CD4-positive, alpha-beta T cell treated with Interleukin-6 for 4 hours (primary cell): ENCODE measurements around the gene SRMS.

Source experiments
- DNase-seq: peaks from one replicate; pipeline ENCODE4 v3.0.0-alpha.2; 2020; ENCODE audit warnings: mixed read lengths

SRMS gene

DNA sequence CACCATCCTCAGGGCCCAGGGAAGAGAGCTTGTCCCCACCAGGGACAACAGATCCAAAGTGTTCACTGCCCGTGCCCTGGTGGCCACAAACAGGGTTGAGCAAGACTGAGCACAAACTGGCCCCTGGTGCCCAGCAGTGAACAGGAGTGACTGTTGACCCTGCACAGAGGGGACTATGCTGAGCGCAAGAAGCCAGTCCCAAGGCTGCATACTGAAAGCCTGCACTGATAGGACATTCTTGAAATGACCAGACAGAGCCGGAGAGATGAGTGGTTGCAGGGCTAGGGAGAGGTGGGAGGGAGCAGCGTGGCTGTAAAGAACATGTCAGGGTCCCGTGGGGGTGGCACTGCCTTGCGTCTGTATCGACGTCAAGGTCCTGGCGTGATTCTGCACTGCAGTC lies 3.5 kb upstream of the SRMS start:
- no peak for DNase-seq

DNA sequence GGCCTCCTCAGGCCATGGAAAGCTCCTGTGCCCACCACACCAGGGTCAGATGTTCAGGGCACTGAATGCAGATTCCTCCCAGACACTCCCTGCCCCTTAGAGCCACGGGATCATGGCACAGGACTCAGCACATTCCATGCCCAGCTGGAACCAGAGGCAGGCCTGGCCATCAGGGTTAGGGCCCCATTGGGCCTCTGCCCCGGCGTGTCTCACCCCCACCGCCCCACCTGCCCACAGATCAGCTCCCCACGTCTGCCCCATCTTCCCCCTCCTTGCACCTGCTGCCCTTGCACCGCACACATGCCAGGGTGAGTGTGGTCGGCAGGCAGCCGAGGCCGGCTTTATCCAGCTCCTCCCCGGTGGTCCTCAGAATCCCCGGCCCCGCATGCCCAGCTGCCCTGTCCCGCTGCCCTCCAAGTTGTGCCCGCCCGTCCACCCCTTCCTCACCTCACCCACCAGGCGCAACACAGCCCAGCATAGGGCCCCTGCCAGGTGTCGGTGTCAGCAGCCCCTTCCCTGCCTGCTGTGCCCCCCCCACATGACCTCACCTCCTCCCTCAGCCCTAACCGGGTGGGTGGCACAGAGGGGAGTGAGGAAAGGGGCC lies 2.2 kb upstream of the SRMS start:
- DNase-seq: no peak

DNA sequence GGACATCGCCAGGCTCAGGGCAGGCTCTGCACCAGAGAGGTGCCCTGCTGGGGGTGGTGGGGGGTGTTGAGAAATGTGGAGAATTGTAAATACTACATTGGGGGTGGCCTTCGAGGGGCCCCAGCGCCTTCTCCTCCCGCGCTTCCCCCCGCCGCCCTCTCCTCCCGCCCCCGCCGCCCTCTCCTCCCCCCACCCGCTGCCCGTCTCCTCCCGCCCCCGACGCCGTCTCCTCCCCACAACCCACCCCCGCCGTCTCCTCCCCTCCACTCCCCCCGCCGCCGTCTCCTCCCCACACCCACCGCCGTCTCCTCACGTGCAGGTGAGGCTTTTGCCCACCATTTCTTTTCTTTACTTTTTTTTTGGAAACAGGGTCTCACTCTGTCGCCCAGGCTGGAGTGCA lies 1.5 kb upstream of the SRMS start:
- DNase-seq: no peak

DNA sequence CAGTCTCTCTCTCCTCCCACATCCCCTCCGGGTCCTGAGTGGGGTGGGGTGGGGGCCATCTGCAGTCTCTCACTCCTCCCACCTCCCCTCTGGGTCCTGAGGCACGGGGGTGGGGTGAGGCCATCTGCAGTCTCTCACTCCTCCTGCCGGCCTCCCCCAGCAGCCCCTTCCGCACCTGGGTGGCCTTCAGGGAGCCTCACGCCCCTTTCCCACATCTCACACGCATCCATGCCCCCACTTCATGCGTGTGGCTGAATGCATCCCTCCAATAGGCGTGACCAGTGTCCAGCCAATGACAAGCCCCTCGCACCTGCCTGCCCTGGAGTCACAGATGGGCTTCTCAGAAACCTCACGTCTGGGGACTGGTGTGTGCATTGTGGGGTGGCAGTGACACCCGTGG lies 993 bp upstream of the SRMS start:
- no peak for DNase-seq

DNA sequence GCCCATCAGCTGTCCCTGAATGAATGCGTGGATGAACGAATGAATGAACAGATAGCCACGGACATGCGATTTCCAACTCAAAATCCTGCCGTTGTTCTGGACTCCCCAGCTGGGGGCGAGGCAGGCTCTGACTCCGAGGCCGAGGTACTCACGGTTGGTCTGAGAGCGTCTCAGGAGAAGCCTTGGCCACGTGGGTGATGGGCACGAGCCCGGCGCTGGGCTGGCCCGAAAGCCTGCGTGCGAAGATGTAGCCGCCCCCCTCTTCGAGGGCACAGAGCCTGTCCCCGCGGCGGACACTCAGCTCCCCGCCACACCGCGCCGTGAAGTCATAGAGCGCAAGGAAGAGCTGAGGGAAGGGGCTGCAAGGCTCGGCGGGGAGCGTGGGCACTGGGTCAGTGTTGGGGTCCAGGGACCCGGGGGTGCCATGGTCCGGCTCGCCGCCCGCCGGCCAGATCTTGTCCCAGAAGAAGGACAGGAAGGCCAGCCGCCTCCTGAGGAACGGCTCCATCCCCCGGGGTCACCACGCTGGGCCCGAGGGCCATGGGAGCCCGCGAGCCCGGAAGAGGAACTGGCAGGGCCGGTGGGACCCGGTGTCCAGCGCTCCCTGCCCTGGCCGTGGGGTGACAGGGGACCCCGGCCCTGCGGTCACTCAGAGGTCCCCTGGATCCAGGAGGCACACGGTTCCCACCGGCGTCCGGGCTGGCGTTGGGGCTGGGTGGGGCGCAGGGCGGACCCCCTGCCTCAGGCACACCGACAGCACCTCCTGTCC lies 409 bp downstream of the SRMS start:
- no peak for DNase-seq

DNA sequence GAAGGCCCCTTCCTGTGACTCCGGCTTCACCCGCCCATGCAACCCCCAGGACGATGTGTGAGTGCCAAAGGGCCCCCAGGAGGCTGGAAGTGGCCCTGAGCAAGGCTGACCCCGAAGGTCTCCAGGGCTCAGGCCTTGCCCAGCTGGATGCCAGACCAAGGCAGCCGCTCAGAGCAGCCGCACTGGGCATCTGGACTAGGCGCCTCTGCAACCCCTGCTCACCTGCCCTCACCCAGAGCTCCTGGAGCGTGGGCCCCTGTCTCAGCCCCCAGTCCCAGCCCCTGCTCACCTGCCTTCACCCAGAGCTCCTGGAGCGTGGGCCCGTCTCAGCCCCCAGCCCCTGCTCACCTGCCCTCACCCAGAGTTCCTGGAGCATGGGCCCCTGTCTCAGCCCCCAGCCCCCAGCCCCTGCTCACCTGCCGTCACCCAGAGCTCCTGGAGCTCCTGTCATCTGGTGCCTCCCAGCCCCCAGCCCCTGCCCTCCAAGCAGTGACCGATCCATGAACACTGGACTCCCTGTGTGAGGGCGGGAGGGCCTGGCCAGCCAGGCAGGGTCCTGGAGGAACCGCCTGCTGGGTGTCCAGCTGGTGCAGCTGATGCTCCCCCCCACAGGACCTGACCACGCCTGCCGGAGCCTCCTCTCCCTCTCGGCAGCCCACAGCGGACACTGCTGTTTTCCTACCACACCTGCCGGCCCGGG lies 1.1 kb downstream of the SRMS start:
- no peak for DNase-seq

DNA sequence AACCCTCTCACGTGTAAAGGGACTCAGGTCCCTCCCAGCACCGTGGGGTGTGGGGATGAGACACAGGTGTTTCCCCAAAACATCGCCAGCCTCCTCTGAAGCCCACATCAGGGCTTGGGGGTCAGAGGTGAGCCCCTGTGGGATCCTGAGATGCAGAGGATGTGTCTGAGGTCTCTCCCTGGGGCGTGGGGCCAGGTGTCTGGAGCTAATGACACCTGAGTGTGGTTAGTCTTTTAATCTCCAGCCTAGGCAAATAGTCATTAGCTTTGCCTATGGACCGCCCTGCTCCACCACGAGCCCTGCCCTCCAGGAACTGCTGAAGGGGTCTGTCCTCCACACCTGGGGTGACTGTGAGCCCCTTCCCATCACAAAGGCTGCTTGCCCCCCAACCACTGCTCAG lies 1.7 kb downstream of the SRMS start:
- no peak for DNase-seq

DNA sequence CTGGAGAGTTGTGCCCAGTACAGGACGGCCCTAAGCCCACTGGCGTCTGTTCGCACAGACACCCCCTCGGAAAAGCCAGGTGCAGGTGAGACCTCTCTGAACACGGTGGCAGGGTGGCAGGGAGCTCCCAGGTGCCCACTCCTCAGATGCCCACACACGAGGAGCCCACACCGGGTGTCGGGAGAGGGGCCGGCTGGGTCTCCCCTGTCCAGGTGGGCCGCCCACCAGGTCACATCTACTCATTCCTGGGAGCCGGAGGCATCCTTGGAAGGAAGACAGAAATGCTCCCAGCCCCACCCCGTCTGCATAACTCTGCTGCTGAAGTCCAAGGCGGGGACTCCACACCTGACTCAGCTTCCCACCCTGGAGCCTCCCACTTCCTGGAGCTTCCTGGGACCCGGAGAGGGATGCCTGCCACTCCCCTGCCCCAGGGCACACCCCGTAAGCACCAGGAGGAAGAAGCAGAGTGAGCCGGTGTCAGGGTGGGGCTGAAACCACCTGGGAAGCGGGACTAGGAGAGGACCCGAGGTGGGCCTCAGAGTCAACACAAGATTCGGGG lies 2.5 kb downstream of the SRMS start:
- no peak for DNase-seq

DNA sequence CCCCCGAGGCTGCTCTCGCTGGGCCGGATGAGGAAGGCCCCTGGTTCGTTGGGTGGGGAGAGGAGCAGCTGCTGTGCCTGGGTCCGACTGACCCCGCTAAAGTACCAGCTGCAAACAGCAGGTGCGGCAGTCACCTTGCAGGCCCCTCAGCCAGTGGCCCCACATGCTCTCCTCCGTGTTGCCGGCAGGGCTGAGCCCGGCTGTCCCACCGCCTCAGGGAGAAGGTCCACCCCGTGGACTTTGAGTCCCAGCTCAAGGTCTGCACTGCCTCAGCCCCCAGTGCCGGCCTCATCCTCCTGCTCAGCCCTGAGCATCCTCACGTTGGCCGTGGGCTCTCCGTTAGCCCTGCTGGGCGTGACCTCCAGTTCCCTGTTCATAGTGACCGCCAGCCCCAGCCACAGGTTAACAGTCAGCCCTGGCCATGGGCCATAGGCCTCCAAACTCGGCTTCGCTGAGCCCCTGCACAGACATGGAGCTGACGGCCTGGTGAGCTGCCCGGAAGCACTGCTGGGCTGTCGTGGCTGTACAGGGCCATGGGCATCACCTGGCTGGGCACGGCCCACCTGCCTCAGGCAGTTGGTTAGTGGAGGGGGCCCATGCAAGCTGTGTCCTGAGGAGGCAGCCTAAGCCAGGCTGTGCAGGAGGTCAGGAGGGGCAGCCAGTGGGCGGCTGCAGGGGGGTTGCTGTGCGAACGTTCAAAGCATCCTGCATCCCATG lies 3.1 kb downstream of the SRMS start:
- no peak for DNase-seq

DNA sequence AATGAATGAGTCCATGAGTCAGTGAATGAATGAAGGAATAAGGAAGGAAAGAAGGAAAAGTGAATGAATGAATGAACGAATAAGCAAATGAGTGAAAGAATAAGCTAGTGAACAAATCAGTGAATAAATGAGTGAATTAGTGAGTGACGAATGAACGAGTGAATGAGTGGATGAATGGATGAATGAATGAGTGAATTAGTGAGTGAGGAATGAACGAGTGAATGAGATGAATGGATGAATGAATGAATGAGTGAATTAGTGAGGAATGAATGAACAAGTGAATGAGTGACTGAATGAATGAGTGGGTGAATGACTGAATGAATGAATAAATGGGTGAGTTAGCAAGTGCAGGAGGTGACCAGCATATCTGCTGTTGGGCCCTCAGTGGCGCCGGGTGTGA lies 3.8 kb downstream of the SRMS start:
- DNase-seq: no peak

DNA sequence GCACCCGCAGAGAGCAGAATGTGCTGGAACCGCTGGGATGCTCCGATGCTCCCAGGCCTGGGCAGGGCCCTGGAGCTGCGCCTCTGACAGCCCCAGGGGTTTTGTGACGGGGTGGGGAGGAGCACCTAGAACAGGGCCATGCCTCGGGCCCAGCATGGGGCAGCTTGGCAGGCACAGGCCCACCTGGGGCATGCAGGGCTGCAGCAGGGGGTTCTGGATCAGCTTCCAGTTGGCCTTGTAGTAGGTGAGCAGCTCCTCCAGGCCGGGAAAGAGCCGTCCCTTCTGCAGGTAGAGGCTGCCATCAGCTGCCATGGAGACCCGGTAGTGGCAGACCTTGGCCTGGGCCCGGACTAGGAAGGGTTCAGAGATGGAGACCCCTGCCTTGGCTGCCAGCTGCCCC lies 4.4 kb downstream of the SRMS start:
- DNase-seq: no peak

DNA sequence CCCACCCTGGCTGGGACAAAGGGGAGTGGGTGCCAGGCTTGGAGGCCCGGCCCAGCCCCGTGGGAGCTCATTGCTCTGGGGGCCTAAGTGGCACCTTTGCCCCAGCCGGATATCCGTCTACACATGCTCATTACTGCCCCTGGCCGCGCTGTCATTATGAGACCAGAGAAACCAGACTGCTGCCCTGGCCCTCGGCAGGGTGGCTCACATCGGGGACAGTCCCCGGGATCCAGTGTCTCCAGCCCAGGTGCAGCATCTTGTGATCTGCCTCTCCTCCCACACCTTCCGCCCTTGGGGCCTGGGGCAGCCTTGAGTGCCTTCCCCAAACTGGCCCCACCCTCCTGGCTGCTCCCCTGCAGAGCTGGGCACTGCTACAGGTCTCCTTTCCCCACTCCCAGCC lies 4.9 kb downstream of the SRMS start:
- no peak for DNase-seq

DNA sequence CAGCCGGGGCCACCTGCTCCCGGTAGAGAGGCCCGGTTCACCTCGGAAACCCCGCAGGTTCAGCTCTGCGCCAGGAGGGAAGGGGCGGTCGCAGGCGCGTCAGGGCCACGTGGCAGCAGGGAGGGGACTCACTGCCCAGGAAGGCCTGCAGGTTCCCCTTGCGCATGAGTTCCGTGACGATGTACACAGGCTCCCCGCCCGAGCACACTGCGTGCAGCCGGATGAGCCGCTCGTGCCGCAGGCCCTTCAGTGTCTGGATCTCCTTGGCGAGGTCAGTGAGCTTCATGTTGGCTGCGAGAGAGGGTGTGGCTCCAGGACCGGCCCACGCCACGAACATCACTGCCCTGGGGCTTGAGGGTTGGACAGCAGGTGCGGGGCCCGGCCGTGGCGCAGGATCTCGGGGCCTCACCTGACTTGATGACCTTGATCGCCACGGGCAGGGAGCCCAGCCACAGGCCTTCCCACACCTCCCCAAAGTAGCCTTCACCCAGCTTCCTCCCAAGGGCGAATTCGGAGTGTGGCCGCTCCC lies 5.5 kb downstream of the SRMS start:
- DNase-seq: no peak

DNA sequence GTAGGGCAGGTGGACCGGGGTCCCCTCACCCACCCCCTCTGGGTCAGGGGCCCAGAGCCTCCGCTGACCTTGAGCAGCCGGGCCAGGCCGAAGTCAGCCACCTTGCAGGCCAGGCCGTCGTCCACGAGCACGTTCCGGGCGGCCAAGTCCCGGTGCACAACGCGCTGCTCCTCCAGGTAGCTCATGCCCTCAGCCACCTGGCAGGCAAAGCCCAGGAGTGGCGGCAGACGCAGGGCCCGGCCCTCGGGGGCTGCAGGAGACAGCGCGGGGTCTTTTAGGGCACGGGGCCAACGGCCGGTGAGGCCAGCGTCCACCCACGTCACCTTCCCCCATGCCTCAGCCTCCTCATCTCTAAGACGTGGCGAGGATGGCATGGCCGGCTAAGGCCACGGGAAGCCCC lies 6.2 kb downstream of the SRMS start:
- no peak for DNase-seq

DNA sequence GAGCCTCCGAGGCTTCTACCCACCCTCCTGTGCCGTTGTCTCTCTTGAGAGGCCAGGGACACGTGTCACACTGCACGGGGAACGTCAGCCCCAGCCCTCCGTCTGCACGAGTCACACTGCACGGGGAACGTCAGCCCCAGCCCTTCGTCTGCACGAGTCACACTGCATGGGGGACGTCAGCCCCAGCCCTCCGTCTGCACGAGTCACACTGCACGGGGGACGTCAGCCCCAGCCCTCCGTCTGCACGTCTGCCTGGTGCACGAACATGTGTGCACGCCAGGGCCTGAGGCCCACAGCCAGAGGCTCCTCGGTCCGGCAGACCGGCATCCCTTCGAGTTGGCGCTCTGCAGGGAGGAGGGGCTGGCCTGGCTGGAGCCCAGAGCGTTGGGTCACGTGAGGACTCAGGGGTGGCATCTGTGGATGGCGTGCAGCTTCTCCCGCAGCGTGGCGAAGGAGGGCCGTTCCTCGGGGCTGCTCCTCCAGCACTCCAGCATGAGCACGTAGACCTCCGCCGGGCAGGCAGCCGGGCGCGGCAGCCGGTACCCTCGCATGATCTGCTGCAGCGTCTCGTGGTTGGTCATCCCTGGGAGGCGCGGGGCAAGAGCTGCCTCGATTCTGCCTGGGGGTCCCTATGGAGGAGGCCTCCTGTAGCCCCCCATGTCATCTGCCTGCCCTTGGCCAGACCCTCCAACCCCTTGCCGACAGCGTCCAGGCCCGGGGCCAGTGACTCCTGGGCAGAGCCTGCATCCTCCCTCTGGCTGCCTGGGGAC lies 6.9 kb downstream of the SRMS start:
- no peak for DNase-seq

DNA sequence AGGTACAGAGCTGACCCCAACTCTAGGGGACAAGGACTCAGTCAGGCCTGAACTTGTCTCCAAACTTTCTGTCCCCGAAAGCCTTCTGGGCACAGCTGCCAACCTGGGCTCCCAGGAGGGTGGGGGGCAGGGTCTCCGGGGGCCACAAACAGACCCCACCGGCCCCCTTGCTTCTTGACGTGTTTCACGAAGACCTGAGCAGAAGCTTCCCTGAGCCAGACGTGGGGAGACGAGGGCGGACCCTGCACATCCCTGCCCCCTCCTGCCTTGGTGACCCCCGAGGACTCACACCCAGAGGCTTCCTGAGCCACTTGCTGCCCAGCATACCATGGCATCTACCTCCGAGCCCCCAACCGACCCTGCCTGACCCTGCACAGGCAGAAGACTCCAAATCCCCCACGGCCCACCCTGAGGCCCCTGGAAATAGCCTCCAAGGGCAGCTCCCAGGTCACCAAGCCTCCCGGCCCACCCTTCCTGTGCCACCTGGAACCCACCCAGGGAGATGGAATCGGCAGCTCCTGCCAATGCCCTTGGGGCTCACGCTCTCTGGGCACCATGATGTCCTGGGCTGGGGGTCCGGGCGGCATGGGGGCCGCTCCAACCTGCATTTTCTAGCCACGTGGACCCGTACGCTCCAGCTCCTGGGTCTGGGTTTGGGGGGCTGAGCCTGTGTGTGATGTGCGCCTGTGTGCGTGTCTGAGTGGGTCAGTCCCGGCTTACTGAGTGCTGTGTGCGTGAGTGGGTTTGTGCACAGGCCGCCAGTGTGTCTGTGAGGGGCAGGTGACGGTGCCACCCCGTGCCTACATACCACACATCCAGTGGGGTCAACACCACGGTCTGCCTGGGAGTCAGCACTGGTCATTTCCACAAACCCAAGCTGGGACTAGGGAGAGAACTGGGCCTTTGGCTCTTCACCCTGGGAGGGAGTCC lies 7.8 kb downstream of the SRMS start:
- no peak for DNase-seq

DNA sequence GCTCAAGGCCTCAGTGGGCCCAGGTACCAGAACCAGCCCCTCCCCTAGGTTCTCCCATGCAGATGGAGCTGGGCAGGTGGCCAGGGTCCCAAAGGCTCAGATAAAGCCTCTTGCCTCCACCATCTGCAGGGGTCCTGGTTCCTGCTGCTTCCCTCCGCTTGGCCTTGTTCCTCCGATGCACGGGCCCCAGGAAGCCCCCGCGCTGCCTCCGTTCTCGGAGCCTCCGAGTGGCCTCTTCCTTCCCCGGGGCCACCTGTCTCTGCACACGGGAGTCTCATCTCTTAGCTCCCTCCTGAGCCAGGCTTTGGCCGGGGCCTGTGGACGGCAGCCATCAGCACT lies 8.5 kb downstream of the SRMS start:
- no peak for DNase-seq

DNA sequence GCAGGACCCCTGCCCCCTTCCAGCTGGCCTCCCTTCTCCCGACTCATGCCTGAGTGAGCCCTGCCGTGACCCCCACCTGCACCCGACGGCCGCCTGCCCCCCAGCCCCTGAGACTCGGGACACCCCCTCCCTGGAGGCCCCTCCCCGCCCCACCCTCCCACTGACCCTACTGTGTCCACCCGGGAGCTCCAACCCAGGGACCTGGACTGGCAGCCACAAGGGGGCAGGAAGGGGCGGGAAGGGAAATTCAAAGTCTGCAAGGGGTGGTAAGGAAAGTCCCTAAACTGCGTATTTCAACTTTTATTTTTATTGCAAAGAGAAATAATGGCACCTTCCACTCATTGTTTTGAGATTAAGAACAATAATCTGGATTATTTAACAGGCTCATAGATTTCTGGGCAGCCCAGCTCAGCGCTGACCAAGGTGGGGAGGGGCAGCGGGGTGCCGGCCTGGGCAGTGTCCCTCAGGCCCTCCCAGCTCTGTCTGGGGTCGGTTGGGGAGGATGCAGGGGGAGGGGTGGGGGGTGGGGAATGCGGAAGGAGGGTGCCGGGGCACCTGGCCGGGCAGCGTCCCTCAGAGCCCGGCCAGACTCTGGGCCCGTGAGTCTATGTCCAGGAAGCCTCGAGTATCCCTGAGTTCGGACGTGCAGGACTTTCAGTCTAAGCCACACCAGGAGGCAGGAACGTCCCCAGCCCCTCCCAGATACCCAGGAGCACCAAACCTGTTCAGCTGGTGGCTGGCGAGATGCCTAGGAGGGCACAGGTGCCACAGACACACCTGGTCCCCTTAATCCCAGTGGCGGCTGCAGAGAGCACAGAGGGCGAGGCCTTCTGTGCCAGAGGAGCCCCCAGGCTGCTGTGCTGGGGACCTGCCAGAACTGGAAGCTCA lies 9.1 kb downstream of the SRMS start:
- DNase-seq: no peak

DNA sequence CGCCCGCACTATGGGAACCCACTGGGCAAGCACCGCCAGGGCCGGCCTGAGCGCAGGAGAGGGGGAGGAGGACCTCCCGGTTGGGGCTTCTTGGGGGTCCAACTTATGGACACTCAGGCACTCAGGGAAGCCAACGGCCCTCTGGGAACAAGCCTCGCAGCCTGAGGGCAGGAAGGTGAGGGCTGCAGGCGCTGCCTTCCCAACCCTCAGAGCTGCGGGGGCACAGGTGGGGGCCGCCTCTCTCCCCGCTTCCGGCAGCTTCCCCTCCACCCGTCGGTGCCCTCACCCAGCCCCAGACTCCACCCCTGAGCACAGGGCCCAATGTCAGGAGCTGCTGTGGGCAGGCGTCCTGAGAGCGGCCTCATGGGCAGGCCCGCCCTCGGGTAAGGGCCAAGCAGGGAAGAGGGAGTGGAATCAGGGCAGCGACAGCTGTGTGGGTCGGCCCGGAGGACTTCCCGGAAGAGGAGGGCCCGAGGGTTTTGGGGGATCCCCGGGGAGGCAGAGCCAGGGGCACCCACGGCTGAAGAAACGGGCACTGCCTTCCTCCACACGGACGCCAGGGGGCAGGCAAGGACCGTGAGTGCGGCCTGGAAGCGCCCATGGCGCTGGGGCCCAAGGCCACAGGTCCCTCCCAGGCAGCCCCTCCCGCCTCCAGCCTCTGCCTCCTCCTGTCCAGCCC lies 9.9 kb downstream of the SRMS start:
- DNase-seq: peak; percentile 92
